H1 (cell line): ENCODE results near the gene CAMTA1. TPM values are rescaled to one million over a fixed set of nuclear protein-coding genes. Genes with fewer than 3 reads are reported as not detected.

ENCODE experiments used
- ASH2L ChIP-seq: fragments of 200-600, 300-600 bp; sonication (generic); IDR thresholded peaks from one replicate; pipeline ENCODE4 v1.7.1; 2017; ENCODE audit warnings: low read length
- ATF2 ChIP-seq: IDR thresholded peaks from 2 replicates; pipeline ENCODE4 v1.6.1; 2012; ENCODE audit warnings: low read length, inconsistent platforms
- KDM5A ChIP-seq: fragments of 200-600 bp; IDR thresholded peaks from 2 replicates; pipeline ENCODE4 v1.7.1; 2012; ENCODE audit warnings: mild to moderate bottlenecking, low read length, inconsistent platforms, mixed read lengths
- RXRA ChIP-seq: IDR thresholded peaks from 2 replicates; pipeline ENCODE4 v1.6.1; 2011; ENCODE audit warnings: low read depth, mild to moderate bottlenecking, low read length, moderate library complexity; ENCODE audit not compliant: insufficient read depth
- polyA plus RNA-seq, 7 experiments: library from polyadenylated mRNA; depleted of rRNA in 3 of 7; stranded (reverse) in 5 of 7; unstranded in 2 of 7; fragments of >200 nt in 5 of 7; fragments of 200-250 nt in 2 of 7; gene quantifications; 1 replicate in 5 of 7; 2 replicates in 1 of 7; 4 replicates in 1 of 7; pipeline versions ENCODE4 v1.2.1 to v1.2.3, GENCODE V29; 2011 to 2013; ENCODE audit warnings: missing spikeins in 2 of 7, mixed read lengths in 2 of 7
- total RNA-seq: library from RNA; stranded (reverse); fragmentation: NEBNext Ultra II Directional; extraction: Animal tissue kit (Norgen Biotek cat#: 25700); gene quantifications from 2 replicates; pipeline ENCODE4 v1.2.1, GENCODE V29; 2021

The CAMTA1 gene
- total and polyA plus RNA-seq, 2 of the 8 experiments (the other 6 are each of a cell fraction or from before 2014, with no cell fraction given) = 65.0 to 119 TPM

GRCh38 chr1:7086106-7086505 lies 300.9 kb downstream of the CAMTA1 start (continued):
- TF ChIP-seq ATF2 (no peak), ASH2L (no peak), KDM5A (no peak), RXRA (no peak)
